Neural cell (in vitro differentiated cells): Measurements from ENCODE around the gene EMC6. TPM values are rescaled to one million over a fixed set of nuclear protein-coding genes. Genes with fewer than 3 reads are reported as not detected.

Source experiments
- H2AFZ ChIP-seq: fragments of 200-600, 300-800 bp; sonication (generic), shearing (Covaris generic); 2 replicates; pipeline ENCODE4 v1.6.0; 2014; ENCODE audit warnings: low read depth, mild to moderate bottlenecking, antibody characterized with exemption, low read length, moderate library complexity
- H3F3A ChIP-seq: fragments of 200-600 bp; shearing (Covaris generic); 2 replicates; pipeline ENCODE4 v1.6.1; 2016; ENCODE audit warnings: mild to moderate bottlenecking, moderate library complexity, mixed read lengths, antibody characterized with exemption, low read length; ENCODE audit not compliant: insufficient read depth, poor library complexity, severe bottlenecking
- H3K27ac ChIP-seq: fragments of 200-600, 300-800 bp; sonication (generic), shearing (Covaris generic); 2 replicates; pipeline ENCODE4 v1.5.1; 2014; ENCODE audit warnings: mild to moderate bottlenecking, low read length, moderate library complexity
- H3K27me3 ChIP-seq: fragments of 300-800, 200-600 bp; sonication (generic), shearing (Covaris generic); 2 replicates; pipeline ENCODE4 v1.6.0; 2014; ENCODE audit warnings: mild to moderate bottlenecking, low read depth, low read length, moderate library complexity; ENCODE audit not compliant: insufficient read depth
- H3K36me3 ChIP-seq: fragments of 300-800, 200-600 bp; sonication (generic), shearing (Covaris generic); 2 replicates; pipeline ENCODE4 v1.5.1; 2014; ENCODE audit warnings: mild to moderate bottlenecking, antibody characterized with exemption, low read length, moderate library complexity; ENCODE audit not compliant: insufficient read depth
- H3K4me2 ChIP-seq: fragments of 300-800, 200-600 bp; sonication (generic), shearing (Covaris generic); 2 replicates; pipeline ENCODE4 v1.6.0; 2014; ENCODE audit warnings: mild to moderate bottlenecking, low read length
- H3K4me3 ChIP-seq: fragments of 300-800, 200-600 bp; sonication (generic), shearing (Covaris generic); 2 replicates; pipeline ENCODE4 v1.5.1; 2014; ENCODE audit warnings: mild to moderate bottlenecking, low read length, moderate library complexity
- H3K79me2 ChIP-seq: fragments of 200-600 bp; shearing (Covaris generic); replicated peaks from 2 replicates; pipeline ENCODE4 v1.6.0; 2014; ENCODE audit warnings: mild to moderate bottlenecking, low read length, moderate library complexity; ENCODE audit not compliant: insufficient read depth
- H3K9ac ChIP-seq: fragments of 300-800, 200-600 bp; sonication (generic), shearing (Covaris generic); 2 replicates; pipeline ENCODE4 v1.6.1; 2016; ENCODE audit warnings: mild to moderate bottlenecking, low read length, mixed read lengths
- H3K9me2 ChIP-seq: fragments of 200-600 bp; shearing (Covaris generic); 2 replicates; pipeline ENCODE4 v1.6.1; 2016; ENCODE audit warnings: mild to moderate bottlenecking, low read length, mixed read lengths; ENCODE audit not compliant: insufficient read depth
- H3K9me3 ChIP-seq: fragments of 200-600, 300-800 bp; sonication (generic), shearing (Covaris generic); 2 replicates; pipeline ENCODE4 v1.6.1; 2016; ENCODE audit warnings: mild to moderate bottlenecking, mixed run types, low read length, moderate library complexity, mixed read lengths
- H4K20me1 ChIP-seq: fragments of 200-600 bp; shearing (Covaris generic); 2 replicates; pipeline ENCODE4 v1.6.1; 2016; ENCODE audit warnings: mild to moderate bottlenecking, mixed run types; ENCODE audit not compliant: insufficient read depth
- CTCF ChIP-seq: fragments of 450-650 bp; IDR thresholded peaks from 2 replicates; pipeline ENCODE4 v1.5.1; 2014; ENCODE audit warnings: antibody characterized with exemption, mild to moderate bottlenecking, moderate library complexity; ENCODE audit not compliant: poor library complexity, severe bottlenecking
- EP300 ChIP-seq: fragments of 450-650 bp; conservative IDR thresholded peaks from 2 replicates; pipeline ENCODE4 v1.6.1; 2014; ENCODE audit warnings: antibody characterized with exemption, mild to moderate bottlenecking, moderate library complexity; ENCODE audit not compliant: poor library complexity, severe bottlenecking
- EZH2 ChIP-seq: fragments of 200-600, 300-800 bp; shearing (Covaris generic), sonication (generic); IDR thresholded peaks from 2 replicates; pipeline ENCODE4 v1.6.1; 2014; ENCODE audit warnings: antibody characterized with exemption, low read length, borderline replicate concordance, mild to moderate bottlenecking; ENCODE audit not compliant: insufficient read depth, poor library complexity, severe bottlenecking
- MXI1 ChIP-seq: fragments of 450-650 bp; conservative IDR thresholded peaks from 2 replicates; pipeline ENCODE4 v1.6.1; 2014; ENCODE audit warnings: antibody characterized with exemption, mild to moderate bottlenecking; ENCODE audit not compliant: poor library complexity, severe bottlenecking
- POLR2AphosphoS5 ChIP-seq: IDR thresholded peaks from 2 replicates; pipeline ENCODE4 v1.6.1; 2012
- RAD21 ChIP-seq: fragments of 450-650 bp; conservative IDR thresholded peaks from 2 replicates; pipeline ENCODE4 v1.6.1; 2014; ENCODE audit warnings: antibody characterized with exemption, mild to moderate bottlenecking, moderate library complexity
- REST ChIP-seq: IDR thresholded peaks from 2 replicates; pipeline ENCODE4 v1.6.1; 2012; ENCODE audit warnings: borderline replicate concordance
- SMC3 ChIP-seq: fragments of 450-650 bp; conservative IDR thresholded peaks from 2 replicates; pipeline ENCODE4 v1.6.1; 2014; ENCODE audit warnings: antibody characterized with exemption, mild to moderate bottlenecking, moderate library complexity; ENCODE audit not compliant: poor library complexity
- TAF1 ChIP-seq: IDR thresholded peaks from 2 replicates; pipeline ENCODE4 v1.6.1; 2012; ENCODE audit warnings: low read depth
- polyA plus RNA-seq: library from polyadenylated mRNA; depleted of rRNA; stranded (reverse); fragments of >200 nt; gene quantifications from 2 replicates; pipeline ENCODE4 v1.2.3, GENCODE V29; 2014

Gene EMC6
- polyA plus RNA-seq, 1 donor from 2014 or later, result 61.7 TPM

GRCh38 chr17:3655766-3656165, 12.8 kb upstream of the EMC6 start:
- Histone ChIP-seq H3F3A (no peaks in the 10 kb centered on the region), H3K9ac (no peak overlapping the region), H3K4me3 (no peak overlapping the region), H3K9me2 (no peaks in the 10 kb centered on the region), H3K36me3 (no peaks in the 10 kb centered on the region), H3K79me2 (no peaks in the 10 kb centered on the region), H3K27me3 (no peaks in the 10 kb centered on the region), H2AFZ (no peak overlapping the region), H4K20me1 (no peaks in the 10 kb centered on the region), H3K9me3 (no peaks in the 10 kb centered on the region), H3K4me2 (no peak overlapping the region), H3K27ac (no peak overlapping the region)
- TF ChIP-seq REST (no peak), EZH2 (no peak), MXI1 (no peak), EP300 (no peak), RAD21 (no peak), TAF1 (no peak), POLR2AphosphoS5 (no peak), CTCF (no peak), SMC3 (no peak)

- no peaks in the 10 kb centered on the region for H3K9me2 ChIP-seq
- H3K79me2 ChIP-seq, result no peaks in the 10 kb centered on the region
- H3K27ac ChIP-seq, result no peak overlapping the region
- H3K4me3 ChIP-seq, result no peak overlapping the region
- H3K36me3 ChIP-seq, result no peaks in the 10 kb centered on the region
- no peaks in the 10 kb centered on the region for H4K20me1 ChIP-seq
- no peaks in the 10 kb centered on the region for H3F3A ChIP-seq
- H3K9me3 ChIP-seq, result no peaks in the 10 kb centered on the region
- no peak overlapping the region for H3K9ac ChIP-seq
- H3K27me3 ChIP-seq, result no peaks in the 10 kb centered on the region
- TF ChIP-seq TAF1 (no peak), EP300 (no peak), SMC3 (no peak), MXI1 (no peak), POLR2AphosphoS5 (no peak), CTCF (no peak)
- H2AFZ ChIP-seq, result no peak overlapping the region
- no peak overlapping the region for H3K4me2 ChIP-seq
Observed at GRCh38 chr17:3656353-3656752, 12.3 kb upstream of the EMC6 start.
